T-helper 2 cell (primary cell): ENCODE results near the gene RPS6KA5.

Experiments used
- DNase-seq, 5 experiments: peaks; one replicate each; pipeline versions ENCODE4 v3.0.0 to v3.0.0-alpha.2; 2012 to 2022

Gene RPS6KA5

DNA sequence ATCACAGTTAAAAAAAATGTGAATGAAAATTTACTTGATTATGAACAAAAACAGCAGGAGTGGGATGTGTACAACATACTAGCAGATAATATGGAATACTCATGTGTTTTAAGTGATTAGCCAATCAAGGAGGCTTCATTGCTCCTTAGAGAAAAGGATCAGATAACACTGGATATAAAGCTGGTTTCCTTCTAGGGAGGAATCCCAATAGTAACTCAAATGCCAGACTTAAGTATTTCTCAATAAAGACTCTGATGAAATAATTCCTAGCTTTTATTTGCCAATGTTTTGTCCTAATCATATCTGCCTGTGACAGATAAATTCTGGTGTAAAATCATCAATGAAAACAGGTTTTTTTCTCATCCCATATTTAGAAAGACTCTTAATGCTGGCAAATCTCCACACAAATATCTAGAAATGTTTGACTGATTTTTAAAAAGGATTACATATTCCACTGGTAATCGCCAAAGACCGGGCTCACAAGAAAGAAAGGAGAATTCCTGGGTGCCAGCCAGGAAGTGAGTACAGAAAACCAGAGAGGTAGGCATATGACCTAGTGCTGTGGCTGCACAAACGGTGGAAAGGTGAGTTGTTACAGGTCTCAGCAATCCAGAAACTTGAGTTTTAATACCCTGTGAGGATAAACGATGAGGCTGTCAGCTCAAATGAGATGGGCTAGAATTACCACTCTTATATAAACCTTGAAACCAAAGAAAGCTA is 135.7 kb downstream of the RPS6KA5 start:
- DNase-seq: no peak

GRCh38 chr14:90922141-90922540 is 138.3 kb downstream of the RPS6KA5 start:
- DNase-seq: no peak

DNA sequence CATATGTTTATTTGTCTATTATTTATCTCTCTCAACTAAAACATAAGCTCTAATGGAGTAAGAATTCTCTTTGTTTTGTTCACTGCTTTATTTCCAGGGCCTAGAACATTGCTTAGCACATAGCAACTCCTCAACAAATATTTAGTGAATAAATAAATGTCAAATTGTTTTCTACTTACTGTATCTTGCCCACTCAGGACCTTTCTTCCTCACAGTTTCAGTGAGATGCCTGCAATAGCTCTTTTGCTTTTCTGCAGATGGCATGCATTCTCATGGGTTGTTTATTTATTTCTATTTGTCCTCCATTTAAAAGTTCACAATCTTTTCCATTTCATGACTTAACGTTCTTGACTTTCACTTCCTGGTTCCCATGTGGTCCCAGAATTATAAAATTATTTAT is 149.3 kb downstream of the RPS6KA5 start:
- no peak for DNase-seq

DNA sequence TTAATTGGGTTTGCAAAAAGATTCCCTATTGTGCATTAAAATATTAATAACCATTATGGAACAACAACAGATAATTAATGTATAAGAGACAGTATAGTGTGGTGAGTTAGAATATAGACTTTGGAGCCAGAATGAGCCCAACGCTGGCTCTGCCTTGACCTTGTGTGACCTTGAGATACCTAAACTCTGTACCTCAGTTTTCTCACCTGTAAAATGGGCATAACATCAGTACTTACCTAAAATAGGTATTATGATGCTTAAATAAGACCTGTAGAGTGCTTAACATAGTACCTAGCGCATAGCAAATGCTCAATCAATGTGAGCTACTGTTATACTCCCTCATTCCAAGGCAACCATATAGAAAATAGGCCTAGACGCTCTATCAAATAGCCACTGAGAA is 153.3 kb downstream of the RPS6KA5 start:
- no peak for DNase-seq

GRCh38 chr14:90905531-90905930 is 154.9 kb downstream of the RPS6KA5 start:
- no peak for DNase-seq

- peak in 4 of 5 experiments; percentile 12 to 75 (median 28) for DNase-seq
These were observed 157.3 kb downstream of the RPS6KA5 start for GRCh38 chr14:90903101-90903500.

DNA sequence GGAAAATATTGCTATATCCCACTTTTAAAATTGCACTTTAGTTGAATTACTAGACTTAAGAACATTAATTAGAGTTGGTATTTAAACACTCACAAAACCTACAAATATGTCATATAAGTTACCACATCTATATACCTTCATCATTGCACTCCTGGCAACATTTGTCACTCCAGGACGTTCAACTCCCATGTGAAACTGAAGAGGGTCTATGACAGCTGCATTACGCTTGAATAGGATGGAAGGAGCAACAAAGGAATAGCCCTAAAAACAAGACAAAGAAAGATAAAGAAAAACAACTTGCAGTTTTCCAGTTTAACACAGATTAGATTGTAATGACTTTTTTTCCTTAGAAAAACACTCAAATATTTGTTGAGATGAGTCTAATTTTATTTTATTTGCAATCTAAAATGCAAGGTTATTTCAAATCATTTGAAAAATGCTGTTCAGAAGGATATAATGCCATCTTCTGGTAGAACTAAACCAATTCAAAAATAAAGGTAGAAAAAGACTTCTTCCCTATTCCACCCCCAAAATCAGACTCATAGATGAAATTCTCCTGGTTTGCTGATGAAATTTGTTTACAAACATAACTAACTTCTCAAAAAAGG is 159.9 kb downstream of the RPS6KA5 start:
- DNase-seq: no peak

GRCh38 chr14:90897022-90897421 is 163.4 kb downstream of the RPS6KA5 start:
- no peak for DNase-seq

- DNase-seq: no peak
These were observed 166.2 kb downstream of the RPS6KA5 start for GRCh38 chr14:90894241-90894640.

- DNase-seq: no peak
These were observed 166.9 kb downstream of the RPS6KA5 start for GRCh38 chr14:90893510-90893909.

- DNase-seq: no peak
These were observed 167.5 kb downstream of the RPS6KA5 start for GRCh38 chr14:90892970-90893369.

DNA sequence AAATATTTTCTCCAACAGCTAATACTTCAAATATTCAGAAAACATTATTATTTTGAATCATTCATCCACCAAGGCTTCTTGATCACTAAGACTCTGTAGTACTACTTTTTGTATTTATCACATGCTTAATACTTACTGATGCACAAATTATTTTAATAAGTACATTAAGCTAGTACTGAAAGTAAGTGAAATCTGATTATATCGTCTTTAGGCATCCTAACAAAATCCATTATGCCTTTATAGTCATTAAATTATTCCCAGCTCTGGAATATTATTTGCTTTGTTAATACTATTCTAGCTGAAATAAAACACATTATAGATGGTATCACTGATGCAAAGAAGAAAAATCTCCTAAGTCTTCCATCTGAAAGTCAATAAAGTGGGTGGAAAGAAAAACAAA is 169.1 kb downstream of the RPS6KA5 start:
- DNase-seq: no peak

DNA sequence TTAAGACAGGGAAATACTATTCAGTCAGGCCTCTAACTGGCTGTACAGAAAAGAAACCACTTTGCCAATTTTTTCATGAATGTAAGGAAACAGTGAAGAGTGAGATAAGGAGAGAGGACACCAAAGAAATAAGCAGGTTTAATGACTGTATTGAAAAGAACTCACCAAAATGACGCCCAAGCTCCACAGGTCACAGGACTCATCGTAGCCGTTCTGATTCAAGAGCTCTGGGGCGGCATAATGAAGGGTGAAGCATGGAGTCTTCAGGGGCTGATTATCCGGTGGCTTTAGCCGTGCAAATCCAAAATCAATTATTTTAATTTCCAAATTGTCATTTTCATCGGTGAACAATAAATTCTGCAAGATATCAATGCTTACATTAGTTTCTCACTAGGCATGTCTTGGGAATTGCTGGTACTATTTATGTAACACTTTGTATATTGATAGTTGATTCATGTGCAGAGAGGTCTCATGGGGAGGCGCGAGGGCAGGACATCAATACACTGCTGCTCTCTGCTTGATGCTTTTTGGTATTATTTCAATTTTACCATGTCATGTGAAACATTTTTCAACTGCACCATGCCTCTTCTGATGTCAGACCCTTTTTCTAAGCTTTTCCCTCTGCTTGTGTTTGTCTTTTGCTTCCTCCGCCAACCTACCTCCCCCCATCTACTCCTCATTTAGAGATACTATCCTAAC is 170.0 kb downstream of the RPS6KA5 start:
- DNase-seq: no peak

DNA sequence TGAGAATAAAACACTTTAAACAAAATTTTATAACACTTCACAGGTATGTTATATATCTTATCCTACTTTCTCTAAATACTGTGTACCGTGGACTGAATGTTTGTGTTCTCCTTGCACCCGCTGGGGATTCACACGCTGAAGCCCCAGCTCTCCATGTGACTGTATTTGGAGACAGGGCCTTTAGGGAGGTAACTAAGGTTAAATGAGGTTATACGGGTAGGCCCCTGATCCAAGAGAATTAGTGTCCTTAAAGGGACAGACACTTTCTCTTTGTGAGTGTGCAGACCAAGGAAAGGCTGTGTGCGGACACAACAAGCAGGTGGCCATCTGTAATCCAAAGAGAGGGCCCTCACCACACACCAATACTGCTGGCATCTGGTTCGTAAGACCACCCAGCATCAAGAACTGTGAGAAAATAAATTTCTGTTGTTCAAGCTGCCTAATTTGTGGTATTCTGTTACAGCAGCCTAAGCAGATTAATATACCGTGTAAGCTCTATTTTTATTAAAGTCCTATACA is 174.1 kb downstream of the RPS6KA5 start:
- DNase-seq: no peak

GRCh38 chr14:90883782-90884181 is 176.7 kb downstream of the RPS6KA5 start:
- DNase-seq: no peak

- no peak for DNase-seq
These were observed 177.2 kb downstream of the RPS6KA5 start for GRCh38 chr14:90883197-90883596.

DNA sequence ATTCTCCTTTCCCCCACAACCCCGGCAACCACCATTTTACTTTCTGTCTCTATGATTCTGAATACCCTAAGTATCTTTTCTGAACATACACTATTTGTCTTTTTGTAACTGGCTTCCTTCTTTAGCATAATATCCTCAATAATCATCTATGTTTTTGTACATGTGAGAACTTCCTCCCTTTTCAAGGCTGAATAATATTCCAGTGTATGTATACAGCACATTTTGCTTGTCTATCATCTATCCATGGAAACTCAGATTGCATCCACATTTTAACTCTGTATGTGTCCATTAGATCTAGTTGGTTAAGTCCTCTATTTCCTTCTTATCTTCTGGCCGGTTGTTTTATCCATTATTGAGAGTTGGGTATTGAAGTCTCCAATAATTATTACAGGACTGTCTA is 180.2 kb downstream of the RPS6KA5 start:
- no peak for DNase-seq

DNA sequence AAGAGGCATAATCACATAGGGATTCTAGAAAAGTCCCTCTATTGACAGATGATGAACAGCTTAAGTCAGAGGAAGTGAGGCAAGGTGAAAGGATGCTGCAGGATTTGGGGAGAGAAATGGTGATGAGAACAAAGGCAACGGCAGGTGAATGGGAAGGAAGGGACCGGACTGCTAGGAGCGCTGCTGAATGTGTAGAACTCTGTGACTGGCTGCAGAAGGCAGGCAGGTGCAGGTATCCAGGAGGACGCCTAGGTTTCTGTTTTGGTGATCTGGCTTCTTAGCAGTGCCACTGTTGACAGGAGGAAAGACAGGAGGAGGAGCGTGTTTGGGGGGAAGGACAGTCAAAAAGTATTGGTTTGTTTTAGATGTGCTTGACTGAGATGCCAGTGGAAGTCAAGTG is 185.8 kb downstream of the RPS6KA5 start:
- no peak for DNase-seq

DNA sequence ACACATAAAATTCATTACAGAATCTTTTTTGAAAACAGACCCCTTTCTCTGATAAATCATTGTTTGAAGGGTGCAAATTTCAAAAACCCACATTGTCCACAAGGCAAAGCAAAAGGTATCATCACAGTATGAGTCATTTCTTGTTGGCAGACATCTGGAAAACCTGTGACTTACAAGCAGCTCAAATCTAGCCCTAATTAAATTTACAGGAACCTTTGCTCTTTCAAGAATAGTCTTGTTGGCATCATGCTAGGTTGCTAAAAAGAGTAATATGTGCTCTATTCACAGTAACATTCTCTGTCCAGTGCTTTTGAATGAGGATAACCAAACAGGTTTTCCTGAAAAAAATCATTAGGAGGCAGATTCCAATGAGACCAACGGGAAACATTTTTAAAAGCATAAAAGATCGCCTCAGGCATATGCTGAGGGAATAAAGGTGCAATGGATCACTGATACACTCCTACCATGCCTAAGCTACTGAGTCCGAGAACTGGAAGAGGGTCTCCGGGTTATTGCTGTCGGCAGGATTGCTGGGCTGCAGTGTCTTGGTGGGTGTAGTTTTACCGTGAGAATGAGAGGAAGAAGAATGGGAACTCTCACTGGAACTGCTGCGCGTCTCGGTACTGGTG is 188.7 kb downstream of the RPS6KA5 start:
- peak in 1 of 5 experiments; percentile 8 for DNase-seq

DNA sequence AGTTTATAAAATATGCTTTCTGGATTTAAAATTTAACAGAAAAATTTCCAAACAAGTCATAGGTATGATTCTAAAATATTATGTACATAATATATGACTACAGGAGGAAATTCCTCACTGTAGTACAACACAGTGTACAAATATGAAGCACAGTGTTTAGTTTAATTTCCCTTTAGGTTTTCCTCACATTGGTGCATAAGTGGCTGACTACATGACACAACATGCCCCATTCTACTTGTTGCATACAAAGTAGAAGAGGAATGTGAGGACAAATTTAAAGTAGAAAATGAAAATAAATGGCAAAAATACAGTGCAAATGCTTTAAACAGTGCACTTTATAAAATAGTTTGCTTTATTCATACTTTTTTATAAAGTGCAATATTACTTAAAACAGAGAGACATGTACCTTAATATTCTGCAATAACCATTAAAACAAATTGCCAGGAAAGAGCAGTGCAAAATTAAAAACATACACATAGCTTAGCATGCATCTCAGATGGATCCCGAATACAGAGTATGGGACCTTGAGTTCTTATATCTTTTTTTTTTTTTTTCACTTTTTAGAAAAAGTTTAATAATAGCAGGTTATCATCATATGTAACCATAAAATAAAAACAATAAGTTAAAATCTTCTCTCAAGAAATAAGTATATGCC is 189.4 kb downstream of the RPS6KA5 start:
- DNase-seq: no peak

DNA sequence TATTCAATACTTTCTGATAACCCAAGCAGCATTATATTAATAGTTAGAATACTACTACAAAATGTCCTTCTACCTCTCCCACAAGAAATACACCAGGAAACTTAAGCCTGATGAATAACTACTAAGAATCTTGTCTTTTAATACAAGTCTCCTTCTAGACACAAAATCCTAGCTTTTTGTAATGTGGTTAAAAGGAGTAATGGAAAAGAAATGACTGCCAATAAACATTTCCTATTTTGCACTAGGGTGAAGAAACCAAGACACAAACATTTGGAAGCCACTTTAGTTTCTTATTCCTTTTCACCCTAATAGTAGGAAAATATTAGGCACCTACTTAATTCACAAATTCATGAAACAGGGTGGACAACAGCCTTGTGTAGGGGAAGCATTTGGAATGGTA is 192.9 kb downstream of the RPS6KA5 start:
- DNase-seq: no peak

GRCh38 chr14:90866833-90867232 is 193.6 kb downstream of the RPS6KA5 start:
- DNase-seq: no peak

DNA sequence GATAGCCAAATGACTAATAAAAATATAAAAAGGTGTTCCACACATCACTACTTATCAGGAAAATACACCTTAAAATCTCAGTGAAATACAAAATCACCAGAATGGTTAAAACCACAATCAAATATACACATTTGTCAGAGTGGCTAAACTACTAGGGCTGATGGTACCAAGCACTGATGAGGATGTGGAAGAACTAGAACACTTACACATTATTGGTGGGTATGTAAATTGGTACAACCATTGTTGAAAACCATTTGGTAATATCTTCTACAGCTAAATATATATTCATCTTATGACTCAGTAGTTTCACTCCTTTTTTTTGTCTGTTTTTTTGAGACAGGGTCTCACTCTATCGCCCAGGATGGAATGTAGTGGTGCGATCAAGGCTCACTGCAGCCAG is 195.7 kb downstream of the RPS6KA5 start:
- DNase-seq: no peak
